HG02938 (cell line): ENCODE measurements around the gene HLA-E.
"Not testable (repeated sequence)": the region's sequence is repeated elsewhere in the genome, so short reads cannot be mapped to it uniquely, and the experiment has no call there.

ENCODE experiments used
- ATAC-seq: cut with Tn5 transposase; IDR thresholded peaks from one replicate; pipeline ENCODE4 v1.9.1; 2021; ENCODE audit warnings: mild to moderate bottlenecking, moderate library complexity; ENCODE audit not compliant: unreplicated experiment

HLA-E gene

DNA sequence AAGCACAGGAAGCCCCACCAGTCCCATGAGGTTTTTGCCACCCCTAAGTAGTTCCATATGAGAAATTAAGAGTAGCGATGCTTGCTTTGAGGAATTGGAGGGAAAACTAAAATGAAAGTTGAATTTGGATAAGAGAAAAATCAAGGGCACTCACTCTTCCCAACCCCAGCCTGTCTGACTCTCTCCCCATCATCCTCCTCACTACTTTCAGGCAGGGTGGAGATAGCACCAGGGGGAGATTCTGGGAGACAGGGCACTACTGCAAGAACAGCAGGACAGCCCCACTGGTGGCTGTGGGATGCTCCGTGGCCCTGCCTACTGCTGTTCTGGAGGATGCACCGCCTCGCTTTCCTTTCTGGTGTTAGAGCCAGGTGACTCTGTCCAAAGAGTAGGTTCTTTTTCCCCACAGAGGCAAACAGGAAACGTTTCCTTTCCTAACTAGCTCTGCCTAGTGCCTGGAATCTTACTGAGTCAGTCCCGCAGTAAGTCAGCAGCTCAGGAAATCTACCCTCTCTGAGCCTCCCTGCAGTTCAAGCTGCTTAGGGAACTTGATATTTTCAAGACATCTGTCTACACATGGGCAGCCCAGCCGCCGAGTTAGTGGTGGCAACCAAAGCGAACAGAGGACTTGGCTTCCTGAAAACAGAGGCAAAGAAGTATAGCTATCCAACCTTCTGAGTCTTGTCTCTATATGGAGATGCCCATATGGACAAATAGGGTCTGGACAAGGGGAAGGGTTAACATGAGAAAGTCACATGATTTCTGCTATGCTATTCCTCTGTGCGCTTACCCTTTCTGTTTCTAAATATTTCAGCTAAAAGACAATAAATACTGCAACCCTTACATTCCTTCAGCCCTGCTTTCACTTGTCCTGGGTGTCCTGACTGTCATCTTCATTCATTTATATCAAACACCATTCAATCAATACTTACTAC is 11.4 kb downstream of the HLA-E start:
- no peak for ATAC-seq

DNA sequence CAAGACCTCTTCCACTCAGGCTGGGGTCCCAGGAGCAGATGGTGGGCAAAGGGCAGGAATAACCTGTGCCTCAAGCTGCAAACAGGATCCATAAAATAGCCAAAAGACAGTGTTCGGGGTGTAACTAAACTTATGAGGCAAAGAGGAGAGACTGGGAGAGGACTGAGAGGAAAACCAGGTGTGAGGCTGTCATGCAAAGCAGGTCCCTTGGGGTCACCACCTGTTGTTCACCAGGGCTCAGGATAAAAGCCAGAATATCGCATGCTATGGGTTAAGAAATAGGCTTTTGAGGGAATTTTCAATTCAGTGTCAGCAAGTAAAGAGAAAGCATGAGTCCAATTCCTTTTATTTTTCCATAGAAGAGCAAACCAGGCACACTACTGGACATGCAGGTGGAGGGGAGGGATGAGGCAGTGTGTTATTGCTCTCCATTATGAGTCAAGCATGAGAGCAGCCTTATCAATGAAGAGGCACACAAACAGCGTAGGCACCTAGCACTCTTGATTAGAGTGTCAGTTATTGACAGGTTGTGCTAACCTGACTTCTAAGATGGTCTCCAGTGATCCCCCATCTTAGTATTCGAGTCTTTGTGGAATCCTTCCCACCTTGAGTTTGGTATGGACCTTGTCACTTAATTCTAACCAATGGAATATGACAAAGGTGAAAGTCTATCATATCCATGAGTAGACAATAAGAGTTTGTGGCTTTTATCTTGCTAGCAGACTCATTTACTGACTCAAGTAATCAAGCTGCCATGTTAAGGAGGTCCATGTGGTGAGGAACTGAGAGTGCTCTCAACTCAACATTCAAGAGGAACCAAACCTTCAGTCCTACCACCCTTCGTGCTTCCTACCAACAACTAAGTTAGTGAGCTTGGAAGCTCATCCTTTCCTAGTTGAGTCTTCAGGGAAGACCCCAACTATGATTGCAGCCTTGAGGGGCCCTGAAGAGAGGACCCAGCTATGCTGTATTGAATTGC is 18.8 kb downstream of the HLA-E start:
- ATAC-seq, result no peak

- peak; percentile 50 for ATAC-seq
Observed at GRCh38 chr6:30508890-30509736, 19.8 kb downstream of the HLA-E start.

DNA sequence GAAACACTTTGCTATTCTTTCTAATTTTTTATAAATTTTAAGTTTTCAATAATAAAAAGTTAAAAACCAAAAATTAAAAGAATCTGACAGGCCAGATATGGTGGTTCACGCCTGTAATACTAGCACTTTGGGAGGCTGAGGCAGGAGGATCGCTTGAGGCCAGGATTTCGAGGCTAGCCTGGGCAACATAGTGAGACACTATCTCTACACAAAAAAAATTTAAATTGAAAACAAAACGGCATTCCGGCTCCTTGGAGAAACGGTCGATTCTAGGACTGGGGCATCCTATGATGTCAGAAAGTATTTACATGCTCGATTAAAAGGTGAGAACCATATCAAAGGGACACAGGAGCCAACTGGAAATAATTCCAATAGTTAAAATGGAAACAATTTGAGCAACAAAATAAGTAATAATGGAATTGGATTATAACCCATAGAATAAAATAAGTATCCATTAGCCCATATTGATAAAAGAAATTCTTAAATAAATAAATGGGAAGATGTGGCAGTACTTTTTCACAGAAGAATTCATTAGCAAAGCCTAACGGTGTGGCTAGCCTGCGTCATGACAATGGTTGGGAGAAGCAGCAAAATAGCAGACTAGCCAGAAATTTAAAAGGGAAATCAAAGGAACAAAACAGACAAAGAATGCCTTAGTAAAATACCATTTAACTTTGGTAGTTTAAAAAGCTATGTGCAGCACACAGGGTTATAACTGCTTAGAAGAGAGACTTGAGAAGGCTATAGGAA is 21.3 kb downstream of the HLA-E start:
- ATAC-seq, result no peak

GRCh38 chr6:30511169-30511546 is 21.8 kb downstream of the HLA-E start:
- no peak for ATAC-seq

DNA sequence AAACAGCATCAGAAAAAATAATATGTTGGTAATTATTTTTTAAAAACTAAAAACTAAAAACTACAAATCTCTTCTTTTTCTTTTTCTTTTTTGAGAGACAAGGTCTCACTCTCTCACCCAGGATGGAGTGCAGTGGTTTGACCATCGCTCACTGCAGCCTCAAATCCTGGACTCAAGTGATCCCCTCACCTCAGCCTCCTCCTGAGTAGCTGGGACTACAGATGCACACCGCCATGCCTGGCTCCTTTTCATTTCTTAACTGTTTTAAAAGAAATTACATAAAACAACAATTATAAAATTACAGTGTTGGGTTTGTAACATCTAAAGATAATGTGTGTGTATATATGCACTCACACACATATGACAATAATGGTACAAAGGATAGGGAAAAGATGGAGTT is 24.1 kb downstream of the HLA-E start:
- ATAC-seq, result no peak

DNA sequence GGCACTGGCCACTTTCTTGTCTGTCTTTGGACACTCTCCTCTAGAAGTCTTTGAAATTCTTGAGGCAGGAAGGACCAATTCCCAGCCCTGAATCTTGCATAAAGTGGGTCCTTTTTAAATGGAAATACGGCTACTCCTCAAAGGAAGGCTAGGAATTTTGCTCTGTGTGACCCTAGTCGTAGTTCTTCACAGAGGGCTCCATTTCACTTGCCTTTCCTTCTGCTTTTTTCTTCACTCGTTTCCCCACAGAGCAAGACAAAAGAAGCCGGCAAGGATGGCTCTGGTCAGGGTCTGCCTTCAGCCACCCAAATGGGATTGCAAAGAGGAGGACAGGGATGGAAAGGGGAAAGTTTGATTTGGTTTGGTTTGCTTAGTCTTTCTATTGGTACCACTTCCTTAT is 25.8 kb downstream of the HLA-E start:
- ATAC-seq, result no peak

DNA sequence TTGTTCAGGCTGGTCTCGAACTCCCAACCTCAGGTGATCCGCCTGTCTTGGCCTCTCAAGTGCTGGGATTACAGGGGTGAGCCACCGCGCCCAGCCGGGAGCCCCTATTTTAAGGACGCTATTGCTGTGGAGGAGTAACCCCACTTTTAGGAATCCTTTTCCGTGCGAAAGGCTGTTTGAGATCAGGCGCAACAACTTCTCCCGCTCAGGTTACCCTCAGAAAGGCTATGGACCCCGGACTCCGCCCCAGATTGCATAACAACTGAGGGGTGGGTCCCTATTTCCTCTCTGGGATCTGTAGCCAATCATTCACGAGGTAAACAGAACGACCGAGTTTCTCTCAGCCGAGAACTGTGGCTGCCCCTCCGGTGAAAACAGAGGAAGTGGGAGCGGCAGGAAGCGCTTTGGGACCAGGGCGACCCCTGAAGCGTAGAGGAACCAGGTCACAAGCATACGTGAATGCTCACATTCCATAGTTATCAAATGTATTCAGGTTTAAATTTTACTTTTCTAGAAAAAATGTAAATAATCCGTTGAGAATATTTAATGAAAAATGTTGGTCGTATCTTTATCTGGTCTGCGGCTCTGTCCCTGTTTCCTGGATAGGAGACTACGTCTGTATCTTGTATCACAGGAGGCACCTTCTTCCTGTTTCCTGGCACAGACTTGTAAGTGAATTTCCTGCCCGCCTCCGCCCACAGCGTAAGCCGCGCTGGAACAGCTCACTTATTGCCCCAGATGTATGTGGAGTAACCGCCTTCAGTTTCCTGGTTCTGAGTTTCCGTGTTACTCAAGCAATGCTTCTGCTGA is 26.8 kb downstream of the HLA-E start:
- peak; percentile 57 for ATAC-seq

- not testable (repeated sequence) for ATAC-seq
Observed at GRCh38 chr6:30516754-30517076, 27.4 kb downstream of the HLA-E start.

DNA sequence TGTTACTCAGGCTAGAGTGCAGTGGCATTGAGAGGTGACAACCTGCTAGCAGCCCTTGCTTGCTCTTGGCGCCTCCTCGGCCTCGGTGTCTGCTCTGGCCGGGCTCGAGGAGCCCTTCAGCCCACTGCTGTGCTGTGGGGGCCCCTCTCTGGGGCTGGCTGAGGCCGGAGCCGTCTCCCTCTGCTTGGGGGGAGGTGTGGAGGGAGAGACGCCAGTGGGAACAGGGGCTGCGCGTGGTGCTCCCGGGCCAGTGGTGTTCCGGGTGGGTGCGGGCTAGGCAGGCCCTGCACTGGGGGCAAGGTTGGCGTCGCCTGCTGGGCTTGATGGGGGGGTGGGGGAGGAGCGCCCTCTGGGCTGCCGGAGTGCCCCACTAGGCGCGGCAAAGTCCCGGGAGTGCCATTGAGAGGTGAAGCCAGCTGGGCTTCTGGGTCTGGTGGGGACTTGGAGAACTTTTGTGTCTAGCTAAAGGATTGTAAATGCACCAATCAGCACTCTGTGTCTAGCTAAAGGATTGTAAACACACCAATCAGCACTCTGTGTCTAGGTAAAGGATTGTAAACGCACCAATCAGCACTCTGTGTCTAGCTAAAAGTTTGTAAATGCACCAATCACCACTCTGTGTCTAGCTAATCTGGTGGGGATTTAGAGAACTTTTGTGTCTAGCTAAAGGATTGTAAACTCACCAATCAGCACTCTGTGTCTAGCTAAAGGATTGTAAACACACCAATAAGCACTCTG is 28.6 kb downstream of the HLA-E start:
- not testable (repeated sequence) for ATAC-seq

DNA sequence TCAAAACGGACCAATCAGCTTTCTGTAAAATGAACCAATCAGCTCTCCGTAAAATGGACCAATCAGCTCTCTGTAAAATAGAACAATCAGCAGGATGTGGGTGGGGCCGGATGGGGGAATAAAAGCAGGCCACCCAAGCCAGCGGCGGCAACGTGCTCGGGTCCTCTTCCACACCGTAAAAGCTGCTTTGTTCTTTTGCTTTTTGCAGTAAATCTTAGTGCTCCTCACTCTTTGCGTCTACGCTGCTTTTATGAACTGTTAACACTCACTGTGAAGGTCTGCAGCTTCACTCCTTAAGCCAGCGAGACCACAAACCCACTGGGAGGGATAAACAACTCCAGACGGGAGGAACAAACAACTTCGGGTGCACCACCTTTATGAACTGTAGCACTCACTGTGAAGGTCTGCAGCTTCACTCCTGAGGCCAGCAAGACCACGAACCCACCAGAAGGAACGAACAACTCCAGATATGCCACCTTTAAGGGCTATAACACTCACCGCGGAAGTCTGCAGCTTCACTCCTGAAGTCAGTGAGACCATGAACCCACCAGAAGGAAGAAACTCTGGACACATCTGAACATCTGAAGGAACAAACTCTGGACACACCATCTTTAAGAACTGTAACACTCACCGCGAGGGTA is 29.3 kb downstream of the HLA-E start:
- not testable (repeated sequence) for ATAC-seq

DNA sequence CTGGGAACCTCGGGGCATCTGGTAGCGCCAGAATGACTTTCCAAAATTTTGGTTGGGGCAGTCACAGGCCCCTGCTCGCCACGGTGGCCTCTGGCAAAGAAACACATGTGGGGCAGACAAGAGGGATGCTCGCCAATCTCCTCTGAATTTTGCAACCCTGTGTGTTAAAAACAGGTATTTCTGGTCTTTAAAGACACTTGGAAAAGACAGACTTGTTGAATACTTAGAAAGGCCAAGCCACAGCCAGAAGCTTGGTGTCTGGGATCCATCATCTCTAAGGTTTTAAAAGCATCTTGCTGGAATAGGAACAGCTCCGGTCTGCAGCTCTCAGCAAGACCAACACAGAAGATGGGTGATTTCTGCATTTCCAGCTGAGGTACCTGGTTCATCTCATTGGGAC is 31.2 kb downstream of the HLA-E start:
- ATAC-seq, result no peak

DNA sequence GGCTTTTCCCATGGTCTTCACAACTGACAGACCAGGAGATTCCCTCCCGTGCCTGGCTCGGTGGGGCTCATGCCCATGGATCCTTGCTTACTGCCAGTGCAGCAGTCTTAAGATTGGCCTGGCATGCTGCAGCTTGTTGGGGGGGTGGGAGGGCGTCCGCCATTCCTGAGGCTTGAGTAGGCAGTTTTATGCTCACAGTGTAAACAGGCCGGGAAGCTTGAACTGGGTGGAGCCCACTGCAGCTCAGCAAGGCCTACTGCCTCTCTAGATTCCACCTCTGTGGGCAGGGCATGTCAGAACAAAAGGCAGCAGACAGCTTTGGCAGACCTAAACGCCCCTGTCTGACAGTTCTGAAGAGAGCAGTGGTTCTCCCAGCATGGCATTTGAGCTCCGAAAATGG is 31.8 kb downstream of the HLA-E start:
- not testable (repeated sequence) for ATAC-seq

- ATAC-seq, result not testable (repeated sequence)
Observed at GRCh38 chr6:30521952-30522351, 32.6 kb downstream of the HLA-E start.

DNA sequence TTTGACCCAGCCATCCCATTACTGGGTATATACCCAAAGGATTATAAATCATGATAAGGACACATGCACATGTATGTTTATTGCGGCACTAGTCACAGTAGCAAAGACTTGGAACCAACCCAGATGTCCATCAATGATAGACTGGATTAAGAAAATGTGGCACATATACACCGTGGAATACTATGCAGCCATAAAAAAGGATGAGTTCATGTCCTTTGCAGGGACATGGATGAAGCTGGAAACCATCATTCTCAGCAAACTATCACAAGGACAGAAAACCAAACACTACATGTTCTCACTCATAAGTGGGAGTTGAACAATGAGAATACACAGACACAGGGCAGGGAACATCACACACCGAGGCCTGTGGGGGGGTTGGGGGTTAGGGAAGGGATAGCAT is 37.1 kb downstream of the HLA-E start:
- not testable (repeated sequence) for ATAC-seq

- not testable (repeated sequence) for ATAC-seq
Observed at GRCh38 chr6:30529349-30529875, 40.1 kb downstream of the HLA-E start.

DNA sequence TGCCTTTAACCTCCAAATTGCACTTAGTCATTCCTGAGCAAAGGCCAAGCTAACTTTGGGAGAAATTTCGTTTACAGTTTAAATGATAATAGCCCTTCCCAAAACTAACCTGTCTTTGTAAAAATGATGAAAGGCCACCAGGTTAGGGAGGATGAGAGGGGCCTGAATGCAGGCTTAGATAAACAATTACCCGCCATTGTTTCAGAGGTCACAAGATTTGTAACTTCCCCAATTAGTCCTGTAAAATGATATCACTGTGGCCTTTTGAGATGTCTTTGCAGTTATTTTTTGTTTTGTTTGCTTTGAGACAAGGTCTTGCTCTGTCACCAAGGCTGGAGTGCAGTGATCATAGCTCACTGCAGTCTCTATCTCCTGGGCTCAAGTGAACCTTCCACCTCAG is 40.7 kb downstream of the HLA-E start:
- no peak for ATAC-seq
